GM21737 (cell line): ENCODE measurements around the gene RIOK3.
A peak's percentile ranks its signal among the peaks of the same experiment; 100 is the strongest.
"Not testable (repeated sequence)": the region's sequence is repeated elsewhere in the genome, so short reads cannot be mapped to it uniquely, and the experiment has no call there.

ENCODE experiments used
- ATAC-seq: cut with Tn5 transposase; IDR thresholded peaks from one replicate; pipeline ENCODE4 v1.9.1; 2021; ENCODE audit warnings: mild to moderate bottlenecking, moderate library complexity; ENCODE audit not compliant: unreplicated experiment

RIOK3 gene

DNA sequence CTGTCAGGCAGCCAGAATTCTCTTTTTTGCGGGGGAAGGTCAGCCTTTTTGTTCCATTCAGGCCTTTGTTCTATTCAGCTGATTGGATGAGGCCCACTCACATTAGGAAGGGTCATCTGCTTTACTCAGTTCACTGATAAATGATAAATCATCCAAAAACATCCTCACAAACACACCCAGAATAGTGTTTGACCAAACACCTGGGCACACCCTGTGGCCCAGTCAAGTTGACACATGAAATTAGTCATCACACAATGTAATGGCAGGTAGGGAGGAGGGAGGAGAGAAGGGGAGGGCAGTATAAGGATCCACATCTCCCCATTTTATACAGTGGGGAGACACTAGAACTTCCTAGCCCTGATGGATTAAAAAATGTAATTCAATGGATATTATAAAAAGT lies 41.9 kb downstream of the RIOK3 start:
- no peak for ATAC-seq

DNA sequence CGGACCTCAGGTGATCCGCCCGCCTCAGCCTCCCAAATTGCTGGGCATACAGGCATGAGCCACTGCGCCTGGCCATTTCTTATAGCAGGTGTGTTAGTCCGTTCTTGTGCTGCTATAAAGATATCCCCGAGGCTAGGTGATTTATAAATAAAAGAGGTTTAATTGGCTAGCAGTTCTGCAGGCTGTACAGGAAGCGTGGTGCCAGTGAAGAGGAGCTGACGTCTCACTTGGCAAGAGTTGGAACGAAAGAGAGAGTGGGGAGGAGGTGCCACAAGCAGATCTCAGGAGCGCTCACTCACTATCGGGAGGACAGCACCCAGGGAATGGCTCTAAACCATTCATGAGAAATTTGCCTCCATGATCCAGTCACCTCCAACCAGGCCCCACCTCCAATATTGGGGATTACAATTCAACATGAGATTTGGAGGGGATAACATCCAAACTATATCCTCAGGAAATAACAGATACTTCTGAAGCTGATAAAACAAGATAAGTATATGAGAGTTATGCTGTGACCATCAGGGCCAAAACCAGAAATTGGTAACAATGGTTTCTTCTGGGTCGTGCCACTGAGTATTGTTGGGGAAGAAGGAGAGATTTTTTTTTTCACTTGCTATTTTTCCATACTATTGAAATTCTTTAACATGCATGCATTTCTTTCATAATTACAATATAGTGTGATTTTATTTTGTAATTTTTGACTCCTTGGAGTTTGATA lies 42.8 kb downstream of the RIOK3 start:
- no peak for ATAC-seq

DNA sequence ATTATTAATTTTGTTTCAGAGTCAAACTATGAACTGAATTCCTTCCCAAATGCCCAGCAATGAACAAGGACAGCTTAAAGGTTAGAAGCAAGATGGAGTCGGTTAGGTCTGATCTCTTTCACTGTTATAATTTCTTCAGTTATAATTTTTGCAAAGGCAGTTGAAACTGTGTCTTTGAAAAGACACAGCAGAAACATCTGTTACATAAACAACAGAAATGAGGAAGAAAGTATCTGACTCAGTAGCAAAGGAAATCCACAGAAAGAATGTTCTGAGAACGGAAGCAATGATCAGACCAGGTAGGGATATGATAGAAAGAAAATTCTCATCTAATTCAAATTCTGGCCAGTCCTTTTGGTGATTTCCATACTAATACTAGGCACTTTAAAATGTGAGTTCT lies 45.0 kb downstream of the RIOK3 start:
- ATAC-seq: no peak

DNA sequence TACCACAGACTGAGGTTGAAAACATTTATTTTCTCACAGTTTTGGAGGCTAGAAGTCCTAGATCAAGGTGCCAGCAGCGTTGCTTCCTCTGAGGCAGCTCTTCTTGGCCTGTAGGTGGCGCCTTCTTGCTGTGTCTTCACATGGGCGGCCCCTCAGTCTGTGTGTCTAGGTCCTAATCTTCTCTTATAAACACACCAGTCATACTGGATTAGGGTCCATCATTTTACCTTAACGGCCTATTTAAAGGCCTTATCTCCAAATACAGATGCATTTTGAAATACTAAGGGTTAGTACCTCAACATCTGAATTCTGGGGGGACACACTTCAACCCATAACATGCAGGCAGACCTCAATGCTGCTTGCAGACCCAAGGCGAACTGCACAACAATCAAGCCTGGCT lies 45.8 kb downstream of the RIOK3 start:
- ATAC-seq: peak; percentile 30

DNA sequence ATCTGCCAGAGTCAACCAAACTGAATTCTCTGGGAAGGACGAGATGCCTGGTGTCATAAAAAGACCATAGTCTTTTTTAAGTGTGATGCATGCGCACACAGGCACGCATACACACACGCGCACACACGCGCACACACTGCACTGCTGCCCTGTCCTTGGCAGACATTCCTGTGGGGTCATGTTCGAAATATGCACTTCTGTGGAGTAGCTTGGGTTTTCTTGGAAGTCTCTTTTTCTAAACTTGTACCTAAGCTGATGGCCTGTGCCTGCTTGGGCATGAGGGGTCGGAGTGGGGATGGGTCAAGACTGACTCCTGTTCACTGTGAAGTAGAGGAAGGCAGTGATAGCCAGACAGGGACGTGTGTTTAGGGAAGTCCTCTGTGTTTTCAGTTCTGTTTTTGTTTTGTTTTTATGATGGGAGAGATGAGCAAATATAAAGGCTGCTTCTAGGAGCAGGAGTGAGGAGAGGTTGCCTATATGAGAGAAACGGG lies 46.2 kb downstream of the RIOK3 start:
- no peak for ATAC-seq

DNA sequence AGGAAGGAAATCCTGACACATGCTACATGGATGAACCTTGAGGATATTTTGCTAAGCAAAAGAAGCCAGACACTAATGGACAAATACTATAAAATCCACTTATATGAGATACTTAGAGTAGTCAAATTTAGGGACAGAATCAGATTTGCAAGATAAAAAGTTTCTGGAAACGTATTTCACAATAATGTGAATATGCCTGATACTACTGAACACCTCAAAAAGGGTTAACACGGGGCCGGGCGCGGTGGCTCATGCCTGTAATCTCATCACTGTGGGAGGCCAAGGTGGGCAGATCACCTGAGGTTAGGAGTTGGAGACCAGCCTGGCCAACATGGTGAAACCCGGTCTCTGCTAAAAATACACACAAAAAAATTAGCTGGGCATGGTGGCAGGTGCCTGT lies 48.5 kb downstream of the RIOK3 start:
- ATAC-seq: no peak

DNA sequence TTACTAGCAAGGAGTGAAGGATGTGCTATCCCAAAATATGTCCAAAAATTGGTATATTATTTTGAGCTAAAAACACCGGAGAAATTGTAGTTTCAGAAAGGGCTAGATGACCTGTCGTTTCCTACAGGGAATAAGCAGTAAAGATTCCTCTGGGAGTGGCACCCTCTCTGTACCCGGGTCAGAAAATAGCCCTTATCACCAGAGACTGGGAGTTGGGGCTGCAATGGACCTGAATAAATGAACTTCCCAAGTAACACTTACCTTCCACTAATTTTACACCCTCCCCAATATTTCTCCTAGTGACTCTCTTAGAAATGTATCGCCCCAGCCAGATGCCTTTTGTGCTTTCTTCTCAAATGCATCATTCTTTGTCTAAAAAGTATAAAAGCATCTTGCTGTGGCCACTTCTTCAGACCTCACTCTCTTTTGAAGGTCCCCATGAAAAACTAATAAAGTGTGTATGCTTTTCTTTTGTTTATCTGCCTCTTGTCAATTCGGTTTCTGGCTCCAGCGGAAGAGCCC lies 49.5 kb downstream of the RIOK3 start:
- ATAC-seq: no peak

DNA sequence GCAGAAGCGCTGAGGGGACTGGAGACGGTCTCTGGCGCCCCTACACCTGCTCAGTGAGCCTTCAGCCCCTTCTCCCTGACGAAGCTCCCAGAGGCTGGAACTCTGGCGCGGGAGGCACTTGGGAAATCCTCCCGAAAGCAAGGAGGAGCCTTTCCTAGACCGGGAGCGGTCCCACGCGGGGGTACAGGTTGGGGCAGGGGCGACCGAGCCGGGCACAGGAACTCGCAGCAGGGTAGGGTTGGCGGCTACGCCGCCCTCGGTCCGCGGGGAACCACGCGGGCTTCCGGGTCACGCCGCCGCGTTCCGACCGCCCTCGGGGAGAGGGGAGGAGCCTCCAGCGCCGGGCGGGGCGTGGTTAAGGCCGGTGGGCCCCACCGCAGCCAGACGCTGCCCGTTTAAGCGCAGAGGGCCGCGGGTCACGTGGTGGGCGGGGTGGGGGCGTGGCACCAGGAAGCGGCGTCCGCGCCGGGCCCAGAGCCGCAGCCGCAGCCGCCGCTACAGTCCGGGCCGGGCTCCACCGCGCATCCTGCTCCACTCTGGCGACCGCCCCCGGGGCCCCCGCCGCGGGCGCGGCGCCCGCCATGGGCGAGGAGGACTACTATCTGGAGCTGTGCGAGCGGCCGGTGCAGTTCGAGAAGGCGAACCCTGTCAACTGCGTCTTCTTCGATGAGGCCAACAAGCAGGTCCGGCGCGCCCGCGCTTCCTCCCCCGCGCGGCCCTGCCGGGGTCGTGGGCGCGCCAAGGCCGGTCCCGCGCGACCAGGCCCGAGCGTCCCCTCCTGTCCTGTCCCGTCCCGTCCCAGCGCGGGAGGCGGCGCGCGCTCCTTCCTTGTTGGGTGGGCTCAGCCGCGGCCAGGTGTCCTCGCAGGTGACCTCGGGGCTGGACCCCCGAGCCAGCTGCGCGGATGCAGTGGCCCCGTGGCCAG lies 50.2 kb downstream of the RIOK3 start, which contains the start of gene RMC1:
RMC1 (plus strand) TSS at position 474 of the 925 bp plus-strand sequence; CDS start at position 582, 108 bp downstream.
- ATAC-seq: peak; percentile 83

DNA sequence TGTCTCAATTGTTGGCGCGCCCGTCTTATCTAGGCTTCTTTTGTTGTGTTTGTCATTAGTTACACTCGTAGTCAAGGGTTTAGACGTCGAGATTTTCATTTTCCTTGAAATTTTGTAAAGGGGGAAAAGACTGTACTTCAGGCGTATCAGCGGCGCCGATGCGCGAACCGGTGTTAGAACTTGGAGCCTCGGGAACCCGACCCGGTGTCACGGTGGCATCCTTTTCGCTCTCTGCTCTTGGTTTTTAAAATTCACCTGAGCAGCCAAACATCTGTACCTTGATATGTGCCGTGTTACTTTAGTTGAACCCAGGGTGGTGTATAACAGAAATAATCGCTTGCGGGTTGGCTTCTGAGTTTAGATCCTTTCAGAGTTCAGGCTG lies 50.9 kb downstream of the RIOK3 start:
- no peak for ATAC-seq

DNA sequence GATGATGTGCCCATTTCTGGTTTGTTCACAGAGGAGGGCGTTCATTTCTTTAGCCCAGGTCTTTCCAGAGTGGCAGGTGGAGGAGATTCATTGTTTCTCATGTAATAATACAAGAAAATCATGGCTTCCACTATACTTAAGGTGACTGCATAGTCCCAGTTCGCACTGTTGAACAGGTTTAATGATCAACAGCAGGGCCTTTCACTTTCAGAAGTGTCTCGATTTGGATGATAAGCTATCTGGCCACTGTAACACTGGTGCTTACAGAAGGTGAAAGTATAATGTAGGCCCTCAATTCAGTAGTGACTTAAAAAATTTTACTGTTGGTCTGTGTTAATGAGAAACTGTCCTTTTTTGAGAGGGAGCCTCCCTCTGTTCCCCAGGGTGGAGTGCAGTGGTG lies 51.6 kb downstream of the RIOK3 start:
- peak; percentile 47 for ATAC-seq

DNA sequence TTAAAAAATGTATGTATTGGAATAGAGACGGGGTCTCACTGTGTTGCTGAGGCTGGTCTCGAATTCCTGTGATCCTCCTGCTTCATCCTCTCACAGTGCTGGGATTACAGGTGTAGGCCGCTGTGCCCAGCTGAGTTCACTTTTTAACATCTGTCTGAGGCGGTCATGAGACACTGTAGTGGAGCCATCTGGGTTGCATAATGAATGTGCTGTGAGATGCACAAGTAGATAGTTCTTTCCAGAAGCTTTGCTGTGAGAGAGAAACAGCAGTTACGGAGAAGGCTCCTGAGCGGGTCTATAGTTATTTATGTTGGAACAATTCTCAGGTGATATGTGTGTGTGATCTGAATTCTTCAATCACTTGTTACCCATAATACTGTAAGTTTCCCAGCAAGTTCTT lies 53.3 kb downstream of the RIOK3 start:
- no peak for ATAC-seq

DNA sequence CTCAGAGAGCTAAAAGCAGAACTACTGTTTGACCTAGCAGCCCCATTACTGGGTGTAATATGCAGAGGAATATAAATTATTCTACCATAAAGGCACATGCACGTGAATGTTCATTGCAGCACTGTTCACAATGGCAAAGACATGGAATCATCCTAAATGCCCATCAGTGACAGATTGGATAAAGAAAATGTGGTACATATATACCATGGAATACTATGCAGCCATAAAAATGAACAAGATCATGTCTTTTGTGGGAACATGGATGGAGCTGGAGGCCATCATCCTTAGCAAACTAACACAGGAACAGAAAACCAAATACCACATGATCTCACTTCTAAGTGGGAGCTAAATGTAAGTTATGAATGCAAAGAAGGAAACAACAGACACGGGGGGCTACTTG lies 57.8 kb downstream of the RIOK3 start:
- not testable (repeated sequence) for ATAC-seq

DNA sequence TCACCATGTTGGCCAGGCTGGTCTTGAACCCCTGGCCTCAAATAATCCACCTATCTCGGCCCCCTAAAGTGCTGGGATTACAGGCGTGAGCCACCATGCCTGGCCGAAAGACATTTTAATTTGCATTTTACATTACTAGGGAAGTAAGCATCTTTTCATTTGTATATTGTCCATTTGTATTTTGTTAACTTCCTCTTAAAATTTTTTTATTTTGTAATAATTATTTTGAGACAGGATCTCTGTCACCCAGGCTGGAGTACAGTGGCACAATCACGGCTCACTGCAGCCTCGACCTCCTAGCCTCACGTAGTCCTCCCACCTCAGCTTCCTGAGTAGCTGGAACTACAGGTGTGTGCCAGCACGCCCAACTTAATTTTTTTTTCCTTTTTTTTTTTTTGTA lies 59.1 kb downstream of the RIOK3 start:
- ATAC-seq: not testable (repeated sequence)

DNA sequence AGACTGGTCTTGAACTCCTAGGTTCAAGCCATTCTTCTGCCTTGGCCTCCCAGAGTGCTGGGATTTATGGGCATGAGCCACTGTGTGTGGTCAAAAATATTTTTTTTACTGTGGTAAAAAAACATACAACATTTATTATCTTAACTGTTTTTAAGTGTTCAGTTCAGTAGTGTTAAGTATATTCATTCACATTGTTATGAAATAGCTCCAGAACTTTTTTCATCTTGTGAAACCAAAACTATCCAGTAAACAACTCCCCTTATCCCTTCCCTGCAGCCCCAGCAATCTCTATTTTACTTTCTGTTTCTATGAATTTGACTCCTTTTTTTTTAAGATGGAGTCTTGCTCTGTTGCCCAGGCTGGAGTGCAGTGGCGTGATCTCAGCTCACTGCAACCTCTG lies 59.6 kb downstream of the RIOK3 start:
- ATAC-seq: no peak

DNA sequence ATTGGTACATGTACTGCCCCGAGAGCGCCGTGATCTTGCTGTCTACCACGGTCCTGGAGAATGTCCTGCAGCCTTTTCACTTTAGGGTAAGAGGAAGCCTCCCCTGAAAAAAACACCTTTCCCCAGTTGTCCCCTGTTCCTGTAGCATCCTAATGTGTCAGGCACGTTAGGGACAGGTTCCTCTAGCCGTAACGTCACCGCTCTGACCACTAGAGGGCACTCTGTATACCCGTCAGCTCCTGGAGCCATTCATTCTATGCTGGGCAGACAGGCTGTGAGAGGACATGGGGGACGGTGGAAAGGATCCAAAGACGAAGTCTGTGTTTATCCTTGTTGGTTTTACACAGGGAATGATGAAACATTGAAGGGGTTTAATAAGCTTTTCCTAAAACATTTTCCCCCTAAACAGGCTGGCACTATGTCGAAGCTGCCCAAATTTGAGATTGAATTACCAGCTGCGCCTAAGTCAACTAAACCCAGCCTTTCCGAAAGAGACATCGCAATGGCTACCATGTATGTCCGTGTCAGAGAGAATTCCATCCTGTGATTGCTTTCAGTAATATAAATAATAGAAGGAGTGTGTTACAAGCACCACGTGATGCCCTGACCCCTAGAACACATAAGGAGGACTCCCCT lies 62.9 kb downstream of the RIOK3 start:
- peak; percentile 78 for ATAC-seq

DNA sequence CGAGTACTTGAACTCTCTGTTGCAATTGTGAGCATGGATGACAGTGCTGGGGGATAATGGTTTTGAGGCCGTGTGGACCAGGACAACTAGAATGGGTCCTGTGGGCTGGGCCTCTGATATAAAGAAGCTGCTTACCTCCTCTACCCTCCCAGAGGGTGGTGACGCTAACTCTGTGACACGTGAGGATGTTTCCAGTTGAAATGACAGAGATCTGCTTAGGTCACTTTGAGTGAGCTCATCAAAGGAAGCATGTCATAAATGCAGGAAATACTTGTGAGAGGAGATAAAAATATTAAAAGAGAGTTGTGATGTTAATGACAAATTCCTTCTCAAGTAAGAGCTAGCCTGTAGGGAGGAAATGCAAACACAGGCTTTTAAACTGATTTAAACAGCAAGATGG lies 66.6 kb downstream of the RIOK3 start:
- no peak for ATAC-seq

DNA sequence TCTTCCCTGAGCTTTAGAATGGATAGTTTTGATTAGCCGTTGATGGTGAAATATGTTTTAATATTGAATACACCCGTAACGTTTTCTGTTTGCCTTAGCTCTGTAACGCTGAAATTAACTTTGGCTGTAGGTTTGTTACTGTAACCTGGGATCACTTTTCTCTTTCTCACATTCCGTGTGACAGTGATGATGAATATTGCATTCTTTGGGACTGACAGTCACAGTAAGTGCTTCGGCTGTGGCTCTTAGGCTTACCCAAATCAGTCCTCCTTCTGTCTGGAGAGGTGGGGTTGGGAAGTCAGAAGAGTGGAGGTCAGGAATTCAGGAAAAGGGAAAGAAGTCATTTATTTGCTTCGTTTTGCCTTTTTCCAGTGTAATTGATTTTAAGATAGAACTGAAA lies 68.2 kb downstream of the RIOK3 start:
- ATAC-seq: no peak

DNA sequence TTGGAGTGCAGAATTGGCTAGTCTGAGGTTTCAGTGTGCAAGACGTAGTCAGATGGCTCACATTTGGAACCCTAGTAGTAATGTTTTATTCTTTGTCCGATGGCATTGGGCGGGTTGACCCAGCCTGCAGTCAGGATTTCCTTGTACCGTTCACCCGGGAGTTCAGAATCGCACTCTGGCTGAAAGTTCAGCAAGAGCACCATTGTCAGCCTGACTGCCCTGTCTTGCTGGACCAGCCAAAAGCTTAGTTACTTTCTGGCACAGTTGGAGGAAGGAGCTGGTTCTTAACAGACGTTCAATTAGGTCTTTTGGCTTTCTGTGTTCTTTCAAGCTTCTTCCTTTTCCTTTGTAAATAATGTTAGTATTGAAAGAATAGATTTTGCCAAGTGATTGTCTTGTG lies 68.8 kb downstream of the RIOK3 start:
- no peak for ATAC-seq

DNA sequence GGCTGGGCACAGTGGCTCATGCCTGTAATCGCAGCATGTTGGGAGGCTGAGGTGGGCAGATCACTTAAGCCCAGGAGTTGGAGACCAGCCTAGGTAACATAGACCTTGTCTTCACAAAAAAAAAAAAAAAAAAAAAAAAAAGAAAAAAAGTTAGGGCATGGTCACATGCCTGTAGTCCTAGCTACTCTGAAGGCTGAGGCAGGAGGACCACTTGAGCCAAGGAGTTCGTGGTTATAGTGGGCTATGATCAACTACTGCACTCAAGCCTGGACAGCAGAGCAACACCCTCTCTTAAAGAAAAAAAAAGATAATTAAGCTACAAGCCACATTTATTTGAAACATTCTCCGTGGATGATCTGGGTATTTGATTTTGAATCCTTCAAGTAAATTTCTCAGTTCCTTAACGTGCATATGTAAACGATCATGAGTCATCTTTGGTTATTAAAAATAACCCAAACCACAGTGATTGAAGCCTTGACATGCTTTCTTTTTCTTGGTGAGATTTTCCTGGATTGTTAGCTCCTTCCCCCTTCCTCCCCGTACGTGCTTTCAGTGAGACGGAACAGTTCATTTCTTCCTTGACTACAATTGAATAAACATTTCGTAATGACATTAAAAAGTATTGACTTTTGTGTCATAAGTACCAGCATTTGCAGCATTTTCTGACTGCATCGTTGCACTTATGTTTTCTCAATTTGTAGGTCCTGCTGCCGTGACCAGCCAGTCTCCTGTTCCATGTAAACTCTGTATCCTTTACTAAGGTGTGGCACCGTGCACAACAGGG lies 70.5 kb downstream of the RIOK3 start:
- no peak for ATAC-seq

DNA sequence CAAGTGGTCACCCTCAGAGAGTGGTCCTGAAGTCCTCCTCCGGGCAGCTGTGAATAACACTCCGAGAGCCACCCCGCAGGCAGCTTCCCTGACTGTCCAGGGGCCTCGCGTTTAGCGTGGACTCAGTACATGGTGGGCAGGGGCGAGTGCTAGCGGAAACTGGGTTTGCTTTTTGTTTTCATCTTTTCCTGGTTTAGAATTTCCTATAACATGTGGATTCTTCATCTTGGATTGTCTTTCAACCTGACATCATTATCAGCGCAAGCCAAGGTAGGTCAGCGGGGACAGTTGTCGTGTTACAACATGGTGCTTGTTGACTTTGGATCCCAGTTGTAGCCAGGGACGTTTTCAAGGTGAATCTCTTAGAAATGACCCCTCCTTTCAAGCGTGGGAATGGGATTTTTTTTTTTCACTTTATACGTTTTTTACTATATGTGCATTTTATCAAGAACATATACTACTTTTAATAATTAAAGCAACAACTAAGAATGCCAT lies 71.2 kb downstream of the RIOK3 start:
- no peak for ATAC-seq
